Breast epithelium (tissue), 3 donors: ENCODE measurements around the gene REXO4.

Experiments used
- CTCF ChIP-seq, 3 donors: fragments of 450-650 bp; IDR thresholded peaks; one replicate each; pipeline ENCODE4 v1.5.1; 2016 to 2017; ENCODE audit warnings: antibody characterized with exemption in 3 of 3, mild to moderate bottlenecking in 3 of 3, moderate library complexity in 3 of 3
- POLR2A ChIP-seq: fragments of 450-650 bp; IDR thresholded peaks from one replicate; pipeline ENCODE4 v1.6.1; 2016; ENCODE audit warnings: antibody characterized with exemption, mild to moderate bottlenecking, moderate library complexity
- POLR2AphosphoS5 ChIP-seq, 3 donors: sonication (generic); formaldehyde crosslinking; IDR thresholded peaks; one replicate each; pipeline ENCODE4 v1.6.1; 2017; ENCODE audit warnings: antibody characterized with exemption in 3 of 3

GRCh38 chr9:133357656-133358055 lies 60.2 kb downstream of the REXO4 start:
- TF ChIP-seq CTCF (IDR thresholded peaks at IDR 0.05) (no peak), POLR2AphosphoS5 (IDR thresholded peaks at IDR 0.05) (no peak), POLR2A (no peak)
